HepG2 (cell line): ENCODE measurements around the gene PPP2R5D. TPM values are rescaled to one million over a fixed set of nuclear protein-coding genes. Genes with fewer than 3 reads are reported as not detected.
A peak's percentile ranks its signal among the peaks of the same experiment; 100 is the strongest.

Experiments
- BCL3 ChIP-seq: sonication (generic); formaldehyde crosslinking; IDR thresholded peaks from 2 replicates; pipeline ENCODE4 v1.5.1; 2020; ENCODE audit warnings: mild to moderate bottlenecking, missing genetic modification reagents, moderate library complexity
- FIP1L1 ChIP-seq: fragments of 200-400 bp; formaldehyde crosslinking; IDR thresholded peaks from 2 replicates; pipeline ENCODE4 v1.6.1; 2018; ENCODE audit warnings: low read depth, mild to moderate bottlenecking, low read length, moderate library complexity, borderline replicate concordance; ENCODE audit not compliant: insufficient read depth
- MAX ChIP-seq: IDR thresholded peaks from 2 replicates; pipeline ENCODE4 v1.6.1; 2012; ENCODE audit warnings: inconsistent platforms
- NPAS2 ChIP-seq: sonication (generic); formaldehyde crosslinking; IDR thresholded peaks from 2 replicates; pipeline ENCODE4 v1.8.0; 2022; ENCODE audit warnings: mild to moderate bottlenecking, missing genetic modification reagents, borderline replicate concordance
- PAWR ChIP-seq: sonication (generic); formaldehyde crosslinking; IDR thresholded peaks from 2 replicates; pipeline ENCODE4 v1.4.0; 2020; ENCODE audit warnings: missing genetic modification reagents, mild to moderate bottlenecking, borderline replicate concordance
- SYNCRIP ChIP-seq: fragments of 200-400 bp; formaldehyde crosslinking; IDR thresholded peaks from 2 replicates; pipeline ENCODE4 v1.6.1; 2018; ENCODE audit warnings: mild to moderate bottlenecking, low read depth, low read length; ENCODE audit not compliant: insufficient read depth
- TAF15 ChIP-seq: fragments of 200-400 bp; formaldehyde crosslinking; IDR thresholded peaks from one replicate; pipeline ENCODE4 v1.6.1; 2018; ENCODE audit warnings: mild to moderate bottlenecking, low read depth, low read length; ENCODE audit not compliant: poor library complexity, severe bottlenecking
- ZNF318 ChIP-seq: sonication (generic); formaldehyde crosslinking; IDR thresholded peaks from 2 replicates; pipeline ENCODE4 v1.4.0; 2020; ENCODE audit warnings: mild to moderate bottlenecking, missing genetic modification reagents
- ZNF414 ChIP-seq: sonication (generic); formaldehyde crosslinking; IDR thresholded peaks from 2 replicates; pipeline ENCODE4 v1.5.0; 2020; ENCODE audit warnings: missing genetic modification reagents
- ZNF430 ChIP-seq: sonication (generic); formaldehyde crosslinking; IDR thresholded peaks from 2 replicates; pipeline ENCODE4 v1.9.0; 2021; ENCODE audit warnings: mild to moderate bottlenecking, missing genetic modification reagents
- ZNF432 ChIP-seq: sonication (generic); formaldehyde crosslinking; IDR thresholded peaks from 2 replicates; pipeline ENCODE4 v1.5.0; 2020; ENCODE audit warnings: missing genetic modification reagents, mild to moderate bottlenecking, borderline replicate concordance
- ZNF629 ChIP-seq: sonication (generic); formaldehyde crosslinking; conservative IDR thresholded peaks from 2 replicates; pipeline ENCODE4 v1.5.0; 2020; ENCODE audit warnings: missing genetic modification reagents
- ZNF724P ChIP-seq: sonication (generic); formaldehyde crosslinking; IDR thresholded peaks from 2 replicates; pipeline ENCODE4 v1.8.0; 2022; ENCODE audit warnings: missing genetic modification reagents, borderline replicate concordance
- ZSCAN9 ChIP-seq: IDR thresholded peaks from 2 replicates; pipeline ENCODE4 v1.6.1; 2016; ENCODE audit warnings: borderline replicate concordance
- polyA plus RNA-seq, 8 experiments: library from polyadenylated mRNA; depleted of rRNA in 3 of 8; stranded (reverse) in 7 of 8; unstranded in 1 of 8; fragments of >200 nt; fragmentation: Illumina TruSeq in 4 of 8; extraction: Trizol in 4 of 8; gene quantifications; 2 replicates each; pipeline versions ENCODE4 v1.2.1 to v1.2.3, GENCODE V29; 2011 to 2016; ENCODE audit warnings: low read depth in 4 of 8, missing spikeins in 1 of 8, mixed read lengths in 1 of 8; ENCODE audit not compliant: insufficient read depth in 1 of 8
- total RNA-seq, 5 experiments: library from RNA; depleted of rRNA; stranded (reverse); fragments of >200 nt; fragmentation: Illumina TruSeq; extraction: Trizol; gene quantifications; 2 replicates each; pipeline ENCODE4 v1.2.3, GENCODE V29; 2016; ENCODE audit warnings: low read depth in 1 of 5
- TF ChIP-seq, protein P1 (sequence below): sonication (generic); formaldehyde crosslinking; IDR thresholded peaks from 2 replicates; pipeline ENCODE4 v1.4.0; 2020; ENCODE audit warnings: missing genetic modification reagents

Gene PPP2R5D
- total and polyA plus RNA-seq, 2 of the 13 experiments (the other 11 are each of a cell fraction or from before 2014, with no cell fraction given), result 53.7 to 60.4 TPM

- TF ChIP-seq ZNF318 (CRISPR knock-in tag) (peak; percentile 48; the same call in 1 of the 2 replicates), SYNCRIP (no peak), MAX (peak; percentile 89), ZNF430 (CRISPR knock-in tag) (peak; percentile 56), PAWR (CRISPR knock-in tag) (no peak), ZNF432 (no peak), NPAS2 (CRISPR knock-in tag) (no peak), ZSCAN9 (CRISPR knock-in tag) (0 out of 2 replicates have a peak, but pooled peaks have one; percentile 47), BCL3 (CRISPR knock-in tag) (peak; percentile 71; the same call in 1 of the 2 replicates), ZNF629 (CRISPR knock-in tag) (peak; percentile 46), ZNF414 (CRISPR knock-in tag) (peak; percentile 87; the same call in 1 of the 2 replicates), TAF15 (peak; percentile 68), FIP1L1 (no peak), ZNF724P (peak; percentile 62; the same call in 1 of the 2 replicates)
- TF ChIP-seq, protein P1, sequence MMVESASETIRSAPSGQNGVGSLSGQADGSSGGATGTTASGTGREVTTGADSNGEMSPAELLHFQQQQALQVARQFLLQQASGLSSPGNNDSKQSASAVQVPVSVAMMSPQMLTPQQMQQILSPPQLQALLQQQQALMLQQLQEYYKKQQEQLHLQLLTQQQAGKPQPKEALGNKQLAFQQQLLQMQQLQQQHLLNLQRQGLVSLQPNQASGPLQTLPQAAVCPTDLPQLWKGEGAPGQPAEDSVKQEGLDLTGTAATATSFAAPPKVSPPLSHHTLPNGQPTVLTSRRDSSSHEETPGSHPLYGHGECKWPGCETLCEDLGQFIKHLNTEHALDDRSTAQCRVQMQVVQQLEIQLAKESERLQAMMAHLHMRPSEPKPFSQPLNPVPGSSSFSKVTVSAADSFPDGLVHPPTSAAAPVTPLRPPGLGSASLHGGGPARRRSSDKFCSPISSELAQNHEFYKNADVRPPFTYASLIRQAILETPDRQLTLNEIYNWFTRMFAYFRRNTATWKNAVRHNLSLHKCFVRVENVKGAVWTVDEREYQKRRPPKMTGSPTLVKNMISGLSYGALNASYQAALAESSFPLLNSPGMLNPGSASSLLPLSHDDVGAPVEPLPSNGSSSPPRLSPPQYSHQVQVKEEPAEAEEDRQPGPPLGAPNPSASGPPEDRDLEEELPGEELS (CRISPR knock-in tag), result 0 out of 2 replicates have a peak, but pooled peaks have one; percentile 57
Measured at GRCh38 chr6:43021270-43022047, 37.1 kb downstream of the PPP2R5D start, which contains the start of gene RRP36 (continued).
